Activated CD8-positive, alpha-beta memory T cell treated with anti-CD3 and anti-CD28 coated beads, Interleukin-2, amount 50 U/mL, for 1 hour (primary cell): ENCODE measurements around the gene SCGB1D1.

Experiments
- DNase-seq: peaks from one replicate; pipeline ENCODE4 v3.0.0-alpha.2; 2020; ENCODE audit errors: extremely low read depth

The SCGB1D1 gene, protein sequence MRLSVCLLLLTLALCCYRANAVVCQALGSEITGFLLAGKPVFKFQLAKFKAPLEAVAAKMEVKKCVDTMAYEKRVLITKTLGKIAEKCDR

GRCh38 chr11:62190011-62190410, at the start of gene SCGB1D1:
TSS of gene SCGB1D1 (plus strand) at chr11:62190216. CDS start at chr11:62190285, 69 bp downstream.
- DNase-seq: no peak

GRCh38 chr11:62140304-62141110, 49.5 kb upstream of the SCGB1D1 start:
- no peak for DNase-seq

GRCh38 chr11:62141111-62142042, 48.6 kb upstream of the SCGB1D1 start:
- no peak for DNase-seq

GRCh38 chr11:62142043-62142375, 48.0 kb upstream of the SCGB1D1 start:
- no peak for DNase-seq

DNA sequence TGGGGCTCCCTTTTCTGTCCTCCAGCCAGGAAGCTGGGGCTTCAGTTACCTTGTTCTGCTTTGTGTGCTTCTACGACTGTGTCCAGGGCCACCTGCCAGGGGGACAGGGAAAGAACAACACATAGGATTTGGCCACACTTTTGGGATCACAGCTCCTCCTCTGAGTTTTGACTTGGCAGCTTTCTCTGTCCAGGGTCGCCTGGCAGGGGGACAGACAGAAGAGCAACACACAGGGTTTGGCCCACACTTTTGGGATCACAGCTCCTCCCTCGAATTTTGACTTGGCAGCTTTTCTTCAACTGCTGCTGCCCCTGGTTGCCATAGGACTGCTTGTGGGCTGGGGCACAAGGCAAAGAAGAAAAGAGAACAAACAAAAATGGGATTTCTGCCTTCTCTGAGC, 47.1 kb upstream of the SCGB1D1 start:
- no peak for DNase-seq

DNA sequence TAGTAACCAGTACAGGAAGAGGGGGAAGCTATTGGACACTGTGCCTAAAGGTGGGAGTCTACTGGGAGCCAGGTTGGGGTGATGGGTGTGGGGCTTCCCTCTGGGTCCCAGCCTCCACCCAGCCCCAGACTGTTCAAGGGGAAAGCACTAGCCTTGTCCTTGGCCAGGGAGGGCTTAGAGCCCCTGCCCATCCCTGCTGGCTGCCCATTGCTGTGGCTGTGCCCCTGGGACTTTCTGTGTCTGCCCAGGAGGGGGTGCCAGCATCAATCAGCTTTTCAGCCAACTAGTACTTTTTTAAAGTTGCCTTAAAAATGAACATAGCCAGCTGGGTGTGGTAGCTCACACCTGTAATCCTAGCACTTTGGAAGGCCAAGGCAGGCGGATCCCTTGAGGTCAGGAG, 46.3 kb upstream of the SCGB1D1 start:
- DNase-seq: no peak

DNA sequence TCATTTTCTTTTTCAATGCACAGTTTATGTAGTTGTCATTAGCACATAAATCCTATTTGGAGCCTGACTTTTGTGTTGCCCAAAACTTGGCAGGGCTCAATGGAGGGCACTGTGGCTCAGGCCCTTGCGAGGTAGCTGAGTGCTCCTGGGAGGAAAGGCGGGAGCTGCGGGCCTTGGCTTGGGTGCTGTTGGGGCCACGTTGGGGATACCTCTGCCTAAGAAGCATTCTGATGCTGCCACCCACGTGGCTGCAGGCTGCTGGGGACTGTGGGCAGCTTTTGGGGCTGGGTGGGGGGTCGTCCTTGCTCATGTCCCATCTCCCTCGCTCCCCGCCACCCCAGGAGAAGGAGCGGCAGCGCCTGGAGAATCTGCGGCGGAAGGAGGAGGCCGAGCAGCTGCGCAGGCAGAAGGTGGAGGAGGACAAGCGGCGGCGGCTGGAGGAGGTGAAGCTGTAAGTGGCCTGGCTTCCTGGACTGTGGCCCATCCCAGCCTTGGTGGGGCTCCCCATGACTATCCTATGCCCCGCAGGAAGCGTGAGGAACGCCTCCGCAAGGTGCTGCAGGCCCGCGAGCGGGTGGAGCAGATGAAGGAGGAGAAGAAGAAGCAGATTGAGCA, 45.3 kb upstream of the SCGB1D1 start:
- DNase-seq: no peak

- DNase-seq: no peak
Measured at GRCh38 chr11:62145261-62145871, 44.6 kb upstream of the SCGB1D1 start.

DNA sequence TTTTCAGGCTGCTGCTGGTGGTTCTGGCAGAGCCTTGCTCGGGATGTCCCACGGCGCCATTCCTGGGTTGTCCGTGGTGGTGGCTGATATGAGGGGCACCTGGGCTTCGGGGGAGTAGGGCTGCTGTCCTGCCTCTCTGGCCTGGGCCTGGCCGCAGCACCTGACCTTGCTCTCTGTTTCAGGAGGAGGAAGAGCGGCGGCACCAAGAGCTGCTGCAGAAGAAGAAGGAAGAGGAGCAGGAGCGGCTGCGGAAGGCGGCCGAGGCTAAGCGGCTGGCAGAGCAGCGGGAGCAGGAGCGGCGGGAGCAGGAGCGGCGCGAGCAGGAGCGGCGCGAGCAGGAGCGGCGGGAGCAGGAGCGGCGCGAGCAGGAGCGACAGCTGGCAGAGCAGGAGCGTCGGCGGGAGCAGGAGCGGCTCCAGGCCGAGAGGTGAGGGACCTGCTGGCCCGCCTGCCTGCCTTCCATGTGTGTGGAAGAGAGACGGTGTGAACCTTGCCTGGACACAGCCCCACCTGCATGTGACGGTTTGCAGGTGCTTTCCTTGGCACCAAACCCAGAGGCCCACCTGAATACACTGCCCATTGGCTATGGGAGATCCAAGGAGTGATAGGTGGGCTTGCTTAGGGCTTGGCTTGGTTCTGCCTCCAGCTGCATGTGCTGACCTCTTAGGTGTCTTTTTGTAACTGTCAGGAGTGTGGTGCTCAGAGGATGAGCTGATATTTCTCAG, 43.4 kb upstream of the SCGB1D1 start:
- DNase-seq: no peak

GRCh38 chr11:62147545-62147944, 42.5 kb upstream of the SCGB1D1 start:
- DNase-seq: no peak

DNA sequence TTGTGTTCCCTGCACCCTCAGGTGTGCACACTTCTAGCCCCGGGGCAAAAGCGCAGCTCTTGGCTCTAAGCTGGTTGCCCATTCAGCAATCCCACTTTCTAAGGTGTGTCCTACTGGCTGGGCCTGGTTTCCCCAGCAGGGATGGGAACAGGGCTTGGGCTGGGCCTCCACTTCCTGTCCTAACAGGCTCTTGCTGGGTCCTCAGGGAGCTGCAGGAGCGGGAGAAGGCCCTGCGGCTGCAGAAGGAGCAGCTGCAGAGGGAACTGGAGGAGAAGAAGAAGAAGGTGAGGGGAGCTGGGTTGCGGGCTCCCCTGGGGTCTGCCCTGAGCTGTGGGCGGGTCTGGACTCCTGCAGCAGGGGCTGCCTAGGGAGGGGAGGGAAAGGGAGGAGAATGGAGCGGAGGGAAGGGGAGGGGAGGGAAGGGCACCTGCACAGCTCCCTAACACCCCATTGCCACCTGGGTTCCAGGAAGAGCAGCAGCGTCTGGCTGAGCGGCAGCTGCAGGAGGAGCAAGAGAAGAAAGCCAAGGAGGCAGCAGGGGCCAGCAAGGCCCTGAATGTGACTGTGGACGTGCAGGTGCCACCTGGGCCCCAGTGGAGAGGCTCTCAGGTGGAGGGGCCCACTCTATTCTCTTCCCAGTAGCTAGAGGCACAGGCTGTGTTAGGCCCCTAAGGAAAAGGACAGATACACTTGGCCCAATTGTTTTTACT, 41.6 kb upstream of the SCGB1D1 start:
- no peak for DNase-seq

DNA sequence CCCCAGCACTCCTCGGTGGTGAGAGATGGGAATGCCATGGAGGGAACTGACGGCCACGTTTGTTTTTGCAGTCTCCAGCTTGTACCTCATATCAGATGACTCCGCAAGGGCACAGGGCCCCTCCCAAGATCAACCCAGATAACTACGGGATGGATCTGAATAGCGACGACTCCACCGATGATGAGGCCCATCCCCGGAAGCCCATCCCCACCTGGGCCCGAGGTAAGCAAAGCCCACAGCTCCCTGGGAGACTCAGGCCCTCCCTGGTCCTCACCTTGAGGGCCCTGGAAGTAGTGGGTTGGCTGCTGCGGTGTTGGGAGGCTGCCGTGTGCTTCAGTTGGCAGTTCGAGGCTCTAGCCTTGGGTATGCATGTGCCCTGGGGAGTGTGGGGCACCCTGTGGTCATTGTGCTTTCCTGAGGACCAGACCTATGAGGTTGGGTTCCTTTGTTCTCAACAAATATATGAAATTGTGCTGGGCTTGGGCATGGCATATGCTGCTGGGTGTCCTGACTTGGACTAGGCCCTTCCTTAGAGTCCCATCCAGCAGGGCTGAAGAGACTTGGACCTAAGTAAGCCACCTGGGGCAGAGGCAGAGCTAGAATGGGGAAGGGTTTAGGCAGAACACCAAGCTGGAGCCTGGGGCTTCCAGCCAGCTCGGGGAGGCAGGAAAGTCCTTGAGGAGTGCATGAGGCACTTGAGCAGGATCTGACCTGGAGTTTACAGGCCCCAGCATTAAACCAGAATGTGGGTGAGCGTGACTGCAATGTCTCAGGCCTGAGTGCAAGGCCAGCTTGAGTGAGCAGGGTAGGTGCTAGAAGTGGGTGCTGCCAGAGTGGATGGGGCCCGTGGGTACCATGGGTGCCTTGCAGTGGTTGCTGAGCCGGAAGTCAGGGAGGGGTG, 39.8 kb upstream of the SCGB1D1 start:
- no peak for DNase-seq

GRCh38 chr11:62150887-62151736, 38.9 kb upstream of the SCGB1D1 start:
- DNase-seq: no peak

DNA sequence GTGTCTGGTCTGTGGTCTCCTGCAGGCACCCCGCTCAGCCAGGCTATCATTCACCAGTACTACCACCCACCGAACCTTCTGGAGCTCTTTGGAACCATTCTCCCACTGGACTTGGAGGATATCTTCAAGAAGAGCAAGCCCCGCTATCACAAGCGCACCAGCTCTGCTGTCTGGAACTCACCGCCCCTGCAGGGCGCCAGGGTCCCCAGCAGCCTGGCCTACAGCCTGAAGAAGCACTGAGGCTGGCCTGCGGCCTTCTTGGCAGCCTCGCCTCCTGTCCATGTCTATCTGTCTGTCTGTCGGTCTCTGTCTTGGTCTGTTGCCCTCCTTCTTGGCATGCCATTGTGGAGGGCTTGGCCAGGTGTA, 38.3 kb upstream of the SCGB1D1 start:
- no peak for DNase-seq

DNA sequence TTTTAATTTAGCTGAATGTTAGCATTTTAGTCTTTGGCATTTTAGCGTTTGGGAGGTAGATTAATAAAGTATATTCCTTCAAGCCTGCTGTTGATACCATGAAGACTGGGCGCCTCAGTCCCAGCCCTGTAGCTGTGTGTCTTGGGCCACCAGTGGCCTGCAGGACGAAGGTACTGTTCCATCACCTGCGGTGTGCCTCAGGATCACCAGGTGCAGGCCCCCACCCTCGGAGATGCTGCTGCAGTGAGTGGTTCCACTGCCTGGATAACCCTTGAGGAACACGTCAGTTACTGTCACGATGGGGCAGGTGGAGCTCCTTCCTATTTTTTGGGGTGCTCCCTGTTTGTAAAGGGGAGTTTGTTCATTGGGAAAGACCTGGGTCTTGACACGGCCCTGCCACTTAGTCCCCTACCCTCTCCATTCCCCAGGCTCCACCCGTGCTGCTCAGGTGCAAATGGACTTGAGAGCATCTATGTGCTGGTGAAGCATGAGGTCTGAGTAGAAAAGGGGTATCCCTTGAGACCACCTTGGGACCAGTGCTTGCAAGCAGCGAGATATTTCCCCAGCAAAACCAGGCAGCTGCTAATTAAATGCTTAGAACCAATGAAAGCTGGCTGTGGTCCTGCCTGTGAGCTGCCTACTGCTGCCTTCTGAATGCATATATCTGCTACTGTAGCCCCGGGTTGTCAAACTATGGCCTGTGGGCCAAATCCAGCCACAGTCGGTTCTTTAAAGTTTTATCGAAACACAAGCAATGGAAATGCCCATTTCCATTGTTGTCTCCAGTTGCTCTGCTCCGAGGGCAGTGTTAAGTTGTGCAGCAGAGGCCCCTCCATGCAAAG, 37.5 kb upstream of the SCGB1D1 start:
- no peak for DNase-seq

- no peak for DNase-seq
Measured at GRCh38 chr11:62153087-62153395, 37.0 kb upstream of the SCGB1D1 start.

DNA sequence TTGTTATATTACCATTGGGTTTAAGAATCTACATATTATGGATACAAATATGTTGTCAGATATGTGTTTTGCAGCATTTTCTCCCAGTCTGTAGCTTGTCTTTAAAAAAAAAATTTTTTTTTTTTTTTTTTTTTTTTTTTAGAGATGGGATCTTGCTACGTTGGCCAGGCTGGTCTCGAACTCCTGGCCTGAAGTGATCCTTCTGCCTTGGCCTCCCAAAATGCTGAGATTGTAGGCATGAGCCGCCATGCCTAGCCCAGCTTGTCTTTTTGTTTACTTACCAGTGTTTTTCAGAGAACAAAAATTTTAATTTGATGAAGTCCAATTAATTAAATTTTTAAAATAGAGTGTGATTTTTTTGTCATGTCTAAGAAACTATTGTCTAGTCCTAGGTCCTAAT, 36.4 kb upstream of the SCGB1D1 start:
- DNase-seq: no peak

DNA sequence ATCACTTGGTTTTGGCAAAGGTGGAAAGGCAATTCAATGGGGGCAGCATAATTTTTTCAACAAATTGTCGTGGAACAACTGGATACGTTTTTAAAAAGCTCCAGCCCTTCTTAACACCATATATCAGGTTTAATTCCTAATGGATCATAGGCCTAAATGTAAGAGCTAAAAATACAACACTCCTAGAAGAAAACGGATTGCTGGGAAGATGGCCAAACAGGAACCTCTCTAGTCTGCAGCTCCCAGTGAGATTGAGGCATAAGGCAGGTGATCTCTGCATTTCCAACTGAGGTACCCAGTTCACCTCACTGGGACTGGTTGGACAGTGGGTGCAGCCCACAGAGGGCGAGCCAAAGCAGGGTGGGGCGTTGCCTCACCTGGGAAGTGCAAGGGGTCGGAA, 32.4 kb upstream of the SCGB1D1 start:
- no peak for DNase-seq
